K562 treated with DMSO at 1 percent for 12 hours (cell line): Measurements from ENCODE around the gene GPR62. TPM values are rescaled to one million over a fixed set of nuclear protein-coding genes. Genes with fewer than 3 reads are reported as not detected.

Experiments
- total RNA-seq: library from RNA; unstranded; fragments of 300-600 nt; gene quantifications from 2 replicates; pipeline ENCODE4 v1.2.3, GENCODE V29; 2022; ENCODE audit not compliant: insufficient read depth

The GPR62 gene, protein sequence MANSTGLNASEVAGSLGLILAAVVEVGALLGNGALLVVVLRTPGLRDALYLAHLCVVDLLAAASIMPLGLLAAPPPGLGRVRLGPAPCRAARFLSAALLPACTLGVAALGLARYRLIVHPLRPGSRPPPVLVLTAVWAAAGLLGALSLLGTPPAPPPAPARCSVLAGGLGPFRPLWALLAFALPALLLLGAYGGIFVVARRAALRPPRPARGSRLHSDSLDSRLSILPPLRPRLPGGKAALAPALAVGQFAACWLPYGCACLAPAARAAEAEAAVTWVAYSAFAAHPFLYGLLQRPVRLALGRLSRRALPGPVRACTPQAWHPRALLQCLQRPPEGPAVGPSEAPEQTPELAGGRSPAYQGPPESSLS
- not detected in 2 replicates for total RNA-seq

DNA sequence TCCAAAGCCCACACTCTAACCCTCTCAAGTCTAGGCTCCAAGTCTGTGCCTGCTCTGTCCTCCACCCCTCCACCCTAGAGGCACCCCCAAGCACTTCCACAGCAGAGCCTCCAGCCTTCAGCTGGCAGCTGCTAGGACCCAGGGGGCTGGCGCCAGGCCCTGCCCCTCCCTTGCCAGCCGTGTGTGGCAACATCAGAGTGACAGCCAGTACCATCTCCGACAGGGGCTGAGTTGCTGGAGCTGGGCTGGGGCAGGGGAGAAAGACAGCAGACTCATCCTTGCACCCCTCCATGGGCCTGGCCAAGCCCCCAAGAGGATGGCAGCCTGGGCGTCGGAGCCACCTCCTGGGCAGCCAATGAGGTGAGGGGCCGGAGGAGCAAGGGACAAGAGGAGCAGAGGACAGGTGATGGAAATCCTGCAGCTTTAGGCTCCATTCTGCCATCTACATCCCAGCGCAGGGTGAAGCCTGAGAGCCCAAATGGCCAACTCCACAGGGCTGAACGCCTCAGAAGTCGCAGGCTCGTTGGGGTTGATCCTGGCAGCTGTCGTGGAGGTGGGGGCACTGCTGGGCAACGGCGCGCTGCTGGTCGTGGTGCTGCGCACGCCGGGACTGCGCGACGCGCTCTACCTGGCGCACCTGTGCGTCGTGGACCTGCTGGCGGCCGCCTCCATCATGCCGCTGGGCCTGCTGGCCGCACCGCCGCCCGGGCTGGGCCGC lies at the start of gene GPR62:
Gene GPR62 (plus strand): TSS at position 207 of the 718 bp plus-strand sequence. CDS start 272 bp downstream, at position 479.

DNA sequence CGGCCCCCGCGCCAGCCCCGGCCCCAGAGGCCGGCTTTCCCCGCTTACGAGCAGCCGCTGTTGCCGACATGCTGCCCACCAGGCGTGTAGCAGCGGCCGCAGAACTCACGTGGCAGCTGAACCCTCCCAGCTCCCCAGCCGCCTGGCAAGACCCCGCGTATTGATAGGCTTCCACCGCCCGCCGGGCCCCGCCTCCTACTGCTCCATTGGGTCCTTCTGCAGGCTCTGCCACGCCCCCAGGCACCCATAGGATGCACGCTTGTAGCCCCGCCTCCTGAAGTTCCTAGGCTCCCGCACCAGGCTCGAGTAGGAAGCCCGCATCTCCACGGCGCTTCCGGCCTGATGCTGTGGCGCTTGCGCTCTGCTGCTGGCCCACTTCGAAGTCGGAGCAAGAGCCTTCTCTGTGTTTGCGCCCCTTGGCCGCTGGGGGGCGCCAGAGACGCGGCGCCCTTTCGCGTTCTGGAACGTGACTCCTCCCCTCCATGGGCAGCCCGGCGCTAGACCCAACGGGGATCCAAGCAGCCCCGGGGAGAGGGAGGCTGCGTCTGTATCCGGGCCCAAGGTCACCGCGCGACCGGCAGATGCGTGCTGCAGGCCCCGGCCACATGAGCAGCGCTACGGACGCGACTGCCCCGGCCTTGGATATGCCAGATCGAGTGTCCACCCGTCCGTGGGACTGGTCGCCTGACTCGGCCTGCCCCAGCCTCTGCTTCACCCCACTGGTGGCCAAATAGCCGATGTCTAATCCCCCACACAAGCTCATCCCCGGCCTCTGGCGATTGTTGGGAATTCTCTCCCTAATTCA lies 13.2 kb upstream of the GPR62 start, which contains the start of the genes PARP3 and RRP9:
Gene PARP3 (plus strand): TSS at position 566 of the 805 bp plus-strand sequence. CDS start 993 bp downstream, outside the sequence.
Gene RRP9 (minus strand): TSS at position 107 of the 805 bp plus-strand sequence. CDS start 37 bp downstream, at position 70.

DNA sequence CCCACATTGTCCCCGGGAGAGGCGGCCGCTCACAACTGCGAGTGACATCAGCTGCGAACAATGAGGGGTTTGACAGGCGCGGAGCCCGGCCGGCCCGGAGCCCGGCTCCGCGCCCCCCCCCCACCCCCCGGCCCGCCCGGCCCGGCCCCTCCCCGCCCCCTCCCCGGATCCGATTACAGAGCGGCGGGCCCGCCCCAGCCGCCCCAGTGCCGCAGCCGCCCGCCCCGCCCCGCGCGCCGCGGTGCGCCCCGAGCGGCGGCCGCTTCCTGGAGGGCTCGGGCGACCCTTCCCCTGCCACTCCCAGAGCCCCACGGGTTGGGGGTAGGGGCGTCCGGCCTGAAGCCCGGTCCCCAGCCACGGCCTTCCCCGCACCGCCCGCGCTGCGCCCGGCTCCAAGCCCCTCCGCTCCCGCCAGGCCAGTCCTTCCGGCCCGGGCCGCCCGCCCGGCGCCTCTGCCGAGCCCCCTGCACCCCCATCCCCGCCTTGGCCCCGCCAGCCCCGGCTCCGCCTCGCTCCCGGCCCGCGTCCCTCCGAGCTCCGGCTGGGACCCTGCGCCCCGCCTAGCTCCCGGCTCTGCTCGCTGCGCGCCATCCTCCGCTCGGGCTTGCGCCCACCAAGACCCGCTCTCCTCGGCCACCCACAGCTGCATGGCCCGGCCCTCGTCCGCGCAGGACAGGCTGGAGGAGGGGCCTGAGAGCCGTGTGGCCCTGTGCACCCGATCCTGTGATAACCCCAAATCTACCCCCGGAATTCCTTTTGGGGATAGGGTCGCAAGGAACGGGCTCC lies 12.4 kb downstream of the GPR62 start, which contains the start of gene PCBP4:
Gene PCBP4 (minus strand): TSS at position 71 of the 786 bp plus-strand sequence. CDS start 6,214 bp downstream, outside the sequence.

DNA sequence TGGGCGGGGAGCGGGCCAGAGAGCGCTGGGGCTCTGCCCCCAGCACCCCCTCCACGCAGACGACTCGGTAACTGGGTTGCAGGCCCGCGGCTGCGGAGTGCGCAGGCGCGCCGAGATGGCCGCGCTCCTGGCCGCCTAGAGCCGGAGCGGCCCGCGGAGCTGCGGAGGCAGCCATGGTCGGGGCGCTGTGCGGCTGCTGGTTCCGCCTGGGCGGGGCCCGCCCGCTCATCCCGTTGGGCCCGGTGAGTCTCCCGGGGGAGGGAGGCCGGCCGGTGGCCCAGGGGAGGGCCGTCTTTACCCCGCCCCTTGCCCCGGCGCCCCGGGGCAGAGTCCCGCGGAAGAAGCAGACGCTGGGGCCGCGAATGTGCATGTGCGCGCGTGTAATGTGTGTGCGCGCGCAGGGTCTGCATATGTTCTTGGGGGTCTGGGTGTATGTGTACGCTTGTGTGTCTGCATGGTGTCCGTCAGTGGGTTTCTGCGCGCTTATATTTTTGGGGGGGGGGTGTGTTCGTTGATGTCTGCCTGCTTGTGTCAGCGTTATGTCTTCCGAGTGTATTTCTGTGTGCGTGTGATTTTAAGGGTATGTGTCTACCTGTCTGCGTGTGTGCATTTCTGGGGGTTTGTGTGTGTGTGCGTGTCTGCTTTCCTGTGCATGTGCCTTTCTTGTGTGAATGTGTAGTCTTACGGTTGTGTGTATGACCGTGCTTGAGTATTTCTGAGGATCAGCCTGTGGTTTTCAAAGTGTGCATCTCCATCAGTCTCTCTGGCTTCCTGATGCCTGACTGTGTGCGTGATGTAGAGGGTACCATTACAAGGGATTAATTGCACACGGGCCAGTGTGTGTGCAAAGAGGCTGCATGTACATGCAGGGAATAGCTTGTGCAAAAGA lies 20.0 kb downstream of the GPR62 start, which contains the start of gene ABHD14A:
Gene ABHD14A (plus strand): TSS at position 102 of the 889 bp plus-strand sequence. CDS start 72 bp downstream, at position 174.

DNA sequence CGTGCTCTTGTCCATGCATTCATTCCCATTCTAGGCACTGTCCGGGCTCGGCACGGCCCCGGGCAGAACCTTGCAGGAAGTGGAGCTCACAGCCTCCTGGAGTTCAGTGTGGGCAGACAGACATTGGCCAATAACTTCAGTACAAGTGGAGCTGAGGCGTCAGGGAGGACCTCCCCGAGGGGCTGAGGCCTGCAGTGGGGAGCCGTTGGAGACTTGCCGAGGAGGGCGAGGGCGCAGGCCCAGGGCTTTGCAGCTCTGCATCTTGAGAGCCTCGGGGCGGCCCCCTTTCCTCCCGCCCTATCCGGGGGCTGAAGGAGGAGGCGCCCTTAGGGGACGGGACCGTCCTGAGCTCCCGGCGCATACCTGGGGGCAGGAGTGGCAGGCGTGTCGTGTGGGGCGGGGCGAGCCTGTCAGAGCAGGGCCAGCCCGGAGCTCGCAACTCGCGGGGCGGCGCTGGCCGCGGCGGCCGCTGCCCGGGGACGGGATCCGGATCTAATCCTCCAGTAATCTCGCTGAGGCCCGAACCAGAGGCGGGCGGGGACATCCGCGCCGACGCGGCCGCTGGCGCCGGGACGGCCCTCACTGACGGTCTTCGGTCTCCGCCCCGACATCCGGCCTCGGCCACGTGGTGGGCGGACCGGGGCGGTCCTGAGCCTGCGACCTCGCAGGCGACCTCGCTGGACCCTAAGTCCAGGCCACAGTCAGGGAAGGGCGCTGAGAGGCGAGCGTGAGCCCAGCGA lies 27.8 kb downstream of the GPR62 start, which contains the start of gene ACY1:
Gene ACY1 (plus strand): TSS at position 698 of the 740 bp plus-strand sequence. CDS start 530 bp downstream, outside the sequence.

DNA sequence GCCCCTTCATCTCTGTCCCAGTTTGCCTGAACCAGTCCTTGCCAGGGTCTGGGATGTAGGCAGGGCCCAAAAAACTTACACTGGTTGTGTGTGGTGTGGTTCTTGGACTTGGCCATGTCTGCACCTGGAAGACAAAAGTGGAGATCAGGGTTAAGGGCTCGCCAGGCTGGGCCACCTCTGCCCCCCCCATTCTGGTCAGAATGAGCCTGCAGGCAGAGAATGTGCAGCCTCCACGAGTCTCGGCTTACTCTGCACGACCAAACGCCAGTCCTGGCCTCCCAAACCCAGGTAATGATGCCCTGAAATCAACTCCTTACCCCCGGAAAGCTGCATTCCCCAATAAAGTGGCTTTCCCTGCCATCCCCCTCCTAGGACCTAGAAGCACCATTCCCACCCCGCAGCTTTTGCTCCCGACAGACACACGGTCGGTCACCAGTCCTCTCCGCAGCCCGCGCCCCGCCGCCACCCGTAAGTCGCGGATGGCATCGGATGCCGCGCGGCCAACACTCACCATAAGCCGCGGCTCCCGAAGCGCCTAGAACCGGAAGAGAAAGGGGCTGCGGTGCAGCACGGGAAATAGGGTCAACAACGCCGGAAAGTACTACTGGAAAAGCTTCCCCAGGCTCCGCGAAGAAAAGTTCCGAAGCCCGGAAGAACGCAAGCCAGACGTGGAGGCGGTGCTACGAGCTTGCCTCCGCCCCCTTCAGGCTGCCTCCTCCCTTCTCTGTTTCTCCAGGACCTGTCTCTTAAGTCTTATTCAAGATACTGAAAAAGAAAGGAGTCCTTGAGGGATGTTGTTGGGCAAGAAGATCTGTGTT lies 40.4 kb downstream of the GPR62 start, which contains the start of gene RPL29:
Gene RPL29 (minus strand): TSS at position 550 of the 818 bp plus-strand sequence. CDS start 434 bp downstream, at position 116.

Other genes with a start within 250 kb of the GPR62 start
- gene GRM2, start 248.3 kb upstream of the GPR62 start, total RNA-seq = 0.44 TPM in 1 of 2 replicates, not detected in the other
- not detected in 2 replicates for gene IQCF6, start 176.1 kb upstream of the GPR62 start, total RNA-seq
- gene IQCF2, start 93.8 kb upstream of the GPR62 start, total RNA-seq = not detected in 2 replicates
- not detected in 2 replicates for gene IQCF5, start 79.8 kb upstream of the GPR62 start, total RNA-seq
- not detected in 2 replicates for gene IQCF1, start 52.0 kb upstream of the GPR62 start, total RNA-seq
- gene RRP9, start 13.5 kb upstream of the GPR62 start, total RNA-seq = 13.1 and 22.7 TPM in 2 replicates
- gene PARP3, start 13.0 kb upstream of the GPR62 start, total RNA-seq = 2.6 and 5.7 TPM in 2 replicates
- gene PCBP4, start 12.1 kb downstream of the GPR62 start, total RNA-seq = 10.2 and 14.6 TPM in 2 replicates
- 44.1 and 66.9 TPM in 2 replicates for gene ABHD14B, start 18.7 kb downstream of the GPR62 start, total RNA-seq
- gene ABHD14A, start 19.7 kb downstream of the GPR62 start, total RNA-seq = 18.7 and 22.9 TPM in 2 replicates
- 37.6 and 46.6 TPM in 2 replicates for gene ACY1, start 28.2 kb downstream of the GPR62 start, total RNA-seq
- gene RPL29, start 40.5 kb downstream of the GPR62 start, total RNA-seq = 2,362 and 2,887 TPM in 2 replicates
- 3.5 and 8.1 TPM in 2 replicates for gene DUSP7, start 101.2 kb downstream of the GPR62 start, total RNA-seq
- gene POC1A, start 199.0 kb downstream of the GPR62 start, total RNA-seq = 22.4 and 25.5 TPM in 2 replicates
- gene ALAS1, start 242.8 kb downstream of the GPR62 start, total RNA-seq = 34.1 and 73.7 TPM in 2 replicates